ENCODE results near the gene RHOC. TPM values are rescaled to one million over a fixed set of nuclear protein-coding genes. Genes with fewer than 3 reads are reported as not detected.
A peak's percentile ranks its signal among the peaks of the same experiment; 100 is the strongest.

The RHOC gene
- total RNA-seq, result 100 to 1,000 TPM; 168 to 171 TPM
- polyA plus RNA-seq (2013, experiment 1 of 2), result 115 TPM
- 123 TPM for polyA plus RNA-seq (2013, experiment 2 of 2)
- long read RNA-seq, experiment 1, transcript RHOC-208 (5 exons, 1,355 nt), result major isoform, 43 of 103 reads
- long read RNA-seq, experiment 1, partial matches to known transcripts, result 47 of 103 reads
- long read RNA-seq, experiment 1, other reads (novel, unspliced or antisense), result 9 of 103 reads
- long read RNA-seq, experiment 2, transcript RHOC-208 (5 exons, 1,355 nt), result major isoform, 163 of 227 reads
- long read RNA-seq, experiment 2, transcript RHOC-202 (6 exons, 1,418 nt), result minor isoform, 27 of 227 reads
- long read RNA-seq, experiment 2, partial matches to known transcripts, result 19 of 227 reads
- long read RNA-seq, experiment 2, other reads (novel, unspliced or antisense), result 14 of 227 reads
- long read RNA-seq, experiment 3, transcript RHOC-203 (6 exons, 1,026 nt), result minor isoform, 7 of 320 reads
- long read RNA-seq, experiment 3, transcript RHOC-202 (6 exons, 1,418 nt), result minor isoform, 99 of 320 reads
- long read RNA-seq, experiment 3, transcript RHOC-208 (5 exons, 1,355 nt), result major isoform, 178 of 320 reads
- long read RNA-seq, experiment 3, partial matches to known transcripts, result 13 of 320 reads
- long read RNA-seq, experiment 3, other reads (novel, unspliced or antisense), result 14 of 320 reads
- long read RNA-seq, experiment 4, transcript RHOC-202 (6 exons, 1,418 nt), result minor isoform, 154 of 1,075 reads
- long read RNA-seq, experiment 4, transcript RHOC-208 (5 exons, 1,355 nt), result major isoform, 817 of 1,075 reads
- long read RNA-seq, experiment 4, partial matches to known transcripts, result 76 of 1,075 reads
- long read RNA-seq, experiment 4, other reads (novel, unspliced or antisense), result 20 of 1,075 reads

- H3K36me3 ChIP-seq (ENCODE audit: control insufficient read depth, insufficient read depth, low read length), result peaks cover 27% of the 10 kb centered on the region
- H3K9me3 Mint-ChIP-seq, result no peaks in the 10 kb centered on the region
- H3K4me1 ChIP-seq (ENCODE audit: control insufficient read depth, insufficient read depth, low read length), result peaks cover 15% of the 10 kb centered on the region
- peak; percentile 87 for DNase-seq
- peak within 1 kb of the TSS; percentile 64 for H3K9ac ChIP-seq (ENCODE audit: extremely low read depth, low read length, poor library complexity, severe bottlenecking)
- no peak for TF ChIP-seq CTCF (conservative IDR thresholded peaks at IDR 0.05)
- peak within 1 kb of the TSS; percentile 78 for H3K4me3 Mint-ChIP-seq
- H3K27me3 Mint-ChIP-seq (ENCODE audit: insufficient read depth), result peaks cover 55% of the 10 kb centered on the region
- H3K4me3 ChIP-seq (ENCODE audit: low read length), result peak within 1 kb of the TSS; percentile 84
- 0% methylated on average over 11 to 61 of the region's 61 CpGs for WGBS, 2 experiments (ENCODE audit: insufficient coverage in 1 of 2, insufficient read length in 1 of 2)
- no peaks in the 10 kb centered on the region for H3K27me3 ChIP-seq (ENCODE audit: control insufficient read depth, insufficient read depth, low read length, poor library complexity, severe bottlenecking)
- H3K36me3 Mint-ChIP-seq (ENCODE audit: low read depth), result peaks cover 22% of the 10 kb centered on the region
- no peaks in the 10 kb centered on the region for H3K9me3 ChIP-seq (ENCODE audit: control insufficient read depth, low read length)
- H3K27ac Mint-ChIP-seq, result peak within 1 kb of the TSS; percentile 89
- H3K4me1 Mint-ChIP-seq, result peaks cover 46% of the 10 kb centered on the region
- no peak within 1 kb of the TSS for H3K27ac ChIP-seq (ENCODE audit: low read depth, low read length)
Observed at GRCh38 chr1:112706505-112707220, at the start of gene RHOC. TSS of gene RHOC (minus strand) at chr1:112707127. CDS start at chr1:112703799, 3,328 bp downstream.

GRCh38 chr1:112754116-112754628, 47.2 kb upstream of the RHOC start:
- Mint-ChIP-seq H3K27ac (no peak overlapping the region), H3K27me3 (ENCODE audit: insufficient read depth) (peaks cover 23% of the 10 kb centered on the region), H3K36me3 (ENCODE audit: low read depth) (no peaks in the 10 kb centered on the region), H3K4me1 (peaks cover 8% of the 10 kb centered on the region), H3K4me3 (no peak overlapping the region), H3K9me3 (peaks cover 10% of the 10 kb centered on the region)
- no peak for DNase-seq
- no peak overlapping the region for H3K27ac ChIP-seq (ENCODE audit: low read depth, low read length)
- WGBS, 2 experiments (ENCODE audit: insufficient coverage in 1 of 2, insufficient read length in 1 of 2), result 0% methylated on average over 1 of the region's 1 CpG; no CpG with 5 or more reads in 1 of the 2 experiments
- H3K9ac ChIP-seq (ENCODE audit: extremely low read depth, low read length, poor library complexity, severe bottlenecking), result no peak overlapping the region
- no peak for TF ChIP-seq CTCF (conservative IDR thresholded peaks at IDR 0.05)
- H3K4me3 ChIP-seq (ENCODE audit: low read length), result no peak overlapping the region
- no peaks in the 10 kb centered on the region for H3K9me3 ChIP-seq (ENCODE audit: control insufficient read depth, low read length)
- no peaks in the 10 kb centered on the region for H3K36me3 ChIP-seq (ENCODE audit: control insufficient read depth, insufficient read depth, low read length)
- no peaks in the 10 kb centered on the region for H3K27me3 ChIP-seq (ENCODE audit: control insufficient read depth, insufficient read depth, low read length, poor library complexity, severe bottlenecking)
- no peaks in the 10 kb centered on the region for H3K4me1 ChIP-seq (ENCODE audit: control insufficient read depth, insufficient read depth, low read length)

- H3K36me3 ChIP-seq (ENCODE audit: control insufficient read depth, insufficient read depth, low read length), result no peaks in the 10 kb centered on the region
- 93 to 98% methylated on average over 8 to 12 of the region's 12 CpGs for WGBS, 2 experiments (ENCODE audit: insufficient coverage in 1 of 2, insufficient read length in 1 of 2)
Observed at GRCh38 chr1:112748396-112748795, 41.5 kb upstream of the RHOC start.

More at GRCh38 chr1:112748396-112748795, 41.5 kb upstream of the RHOC start:
- Mint-ChIP-seq H3K27me3 (ENCODE audit: insufficient read depth) (peaks cover 55% of the 10 kb centered on the region), H3K4me3 (no peak overlapping the region), H3K27ac (no peak overlapping the region), H3K9me3 (peaks cover 11% of the 10 kb centered on the region), H3K36me3 (ENCODE audit: low read depth) (no peaks in the 10 kb centered on the region), H3K4me1 (no peaks in the 10 kb centered on the region)
- H3K4me3 ChIP-seq (ENCODE audit: low read length), result no peak overlapping the region
- no peak for DNase-seq
- no peaks in the 10 kb centered on the region for H3K9me3 ChIP-seq (ENCODE audit: control insufficient read depth, low read length)
- H3K9ac ChIP-seq (ENCODE audit: extremely low read depth, low read length, poor library complexity, severe bottlenecking), result no peak overlapping the region
- H3K4me1 ChIP-seq (ENCODE audit: control insufficient read depth, insufficient read depth, low read length), result no peaks in the 10 kb centered on the region
- H3K27ac ChIP-seq (ENCODE audit: low read depth, low read length), result no peak overlapping the region
- peaks cover 22% of the 10 kb centered on the region for H3K27me3 ChIP-seq (ENCODE audit: control insufficient read depth, insufficient read depth, low read length, poor library complexity, severe bottlenecking)
- no peak for TF ChIP-seq CTCF (conservative IDR thresholded peaks at IDR 0.05)
